GM23248 (cell line): ENCODE results near the gene HCST.

Experiments
- EZH2 ChIP-seq: fragments of 200-600 bp; sonication (generic); IDR thresholded peaks from 2 replicates; pipeline ENCODE4 v1.6.1; 2018; ENCODE audit warnings: antibody characterized with exemption, mild to moderate bottlenecking; ENCODE audit not compliant: insufficient read depth, poor library complexity, severe bottlenecking
- EZH2phosphoT487 ChIP-seq: fragments of 200-600 bp; sonication (generic); IDR thresholded peaks from 2 replicates; pipeline ENCODE4 v1.6.1; 2018; ENCODE audit warnings: antibody characterized with exemption, moderate library complexity, mild to moderate bottlenecking, low read depth; ENCODE audit not compliant: insufficient read depth

DNA sequence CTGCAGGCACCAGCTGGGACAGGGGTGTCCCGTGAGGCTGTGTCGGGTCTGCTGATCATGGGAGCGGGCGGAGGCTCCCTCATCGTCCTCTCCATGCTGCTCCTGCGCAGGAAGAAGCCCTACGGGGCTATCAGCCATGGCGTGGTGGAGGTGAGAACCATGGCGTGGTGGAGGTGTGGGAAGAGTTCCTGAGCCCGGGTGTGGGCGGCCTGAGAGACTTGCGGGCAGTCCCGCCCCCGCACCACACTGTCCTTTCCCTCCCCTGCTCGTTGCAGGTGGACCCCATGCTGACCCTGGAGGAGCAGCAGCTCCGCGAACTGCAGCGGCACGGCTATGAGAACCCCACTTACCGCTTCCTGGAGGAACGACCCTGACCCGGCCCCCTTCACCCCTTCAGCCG, 23.3 kb upstream of the HCST start:
- no peak for TF ChIP-seq EZH2phosphoT487
- no peak for TF ChIP-seq EZH2
